GM18505 (cell line): Measurements from ENCODE around the gene IQSEC3.

Experiments
- ATAC-seq: cut with Tn5 transposase; IDR thresholded peaks from one replicate; pipeline ENCODE4 v1.9.1; 2021; ENCODE audit not compliant: unreplicated experiment
- POLR2A ChIP-seq: IDR thresholded peaks from 4 replicates; pipeline ENCODE4 v1.6.1; 2011; ENCODE audit warnings: borderline replicate concordance; ENCODE audit not compliant: insufficient read depth, insufficient read length; ENCODE audit errors: extremely low read depth

Gene IQSEC3

DNA sequence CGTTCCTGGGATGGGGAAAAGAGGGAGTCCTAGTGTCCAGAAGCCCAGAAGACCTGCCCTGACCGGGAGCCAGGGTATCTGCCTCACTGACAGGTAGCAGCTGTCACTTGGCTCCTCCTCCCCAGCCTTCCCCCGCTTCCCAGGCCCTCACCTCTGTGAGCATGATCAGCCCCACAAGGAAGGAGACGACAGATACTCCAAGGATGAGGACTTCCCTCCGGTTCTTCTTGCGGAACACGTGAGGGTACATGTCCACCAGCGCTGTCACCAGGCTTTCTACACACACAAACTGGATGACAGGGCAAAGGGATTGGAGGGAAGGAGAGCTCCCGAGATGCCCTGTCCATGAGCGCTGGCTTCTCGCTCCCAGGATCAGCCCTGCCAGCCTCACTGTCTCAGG, 157.3 kb downstream of the IQSEC3 start:
- TF ChIP-seq POLR2A: no peak
- no peak for ATAC-seq

DNA sequence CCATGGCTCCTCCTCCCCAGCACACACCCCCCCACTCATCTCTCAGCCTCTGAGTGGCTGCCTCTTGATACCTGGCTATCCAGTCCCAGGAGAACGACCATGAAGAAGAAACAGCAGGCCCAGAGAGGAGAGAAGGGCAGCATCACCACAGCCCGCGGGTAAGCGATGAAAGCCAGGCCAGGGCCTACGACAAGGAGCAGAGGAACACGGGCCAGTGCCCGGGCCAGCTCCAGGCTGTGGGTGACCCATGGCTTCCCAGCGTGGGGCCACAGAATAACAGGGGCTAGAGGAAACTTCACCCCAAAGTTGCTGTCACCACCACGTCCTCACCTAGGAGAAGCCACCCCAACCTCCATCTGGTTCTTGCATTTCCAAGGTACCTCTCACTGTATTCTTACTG, 157.8 kb downstream of the IQSEC3 start:
- TF ChIP-seq POLR2A: no peak
- no peak for ATAC-seq

- TF ChIP-seq POLR2A: no peak
- ATAC-seq: no peak
Observed at GRCh38 chr12:225012-225411, 158.4 kb downstream of the IQSEC3 start.

DNA sequence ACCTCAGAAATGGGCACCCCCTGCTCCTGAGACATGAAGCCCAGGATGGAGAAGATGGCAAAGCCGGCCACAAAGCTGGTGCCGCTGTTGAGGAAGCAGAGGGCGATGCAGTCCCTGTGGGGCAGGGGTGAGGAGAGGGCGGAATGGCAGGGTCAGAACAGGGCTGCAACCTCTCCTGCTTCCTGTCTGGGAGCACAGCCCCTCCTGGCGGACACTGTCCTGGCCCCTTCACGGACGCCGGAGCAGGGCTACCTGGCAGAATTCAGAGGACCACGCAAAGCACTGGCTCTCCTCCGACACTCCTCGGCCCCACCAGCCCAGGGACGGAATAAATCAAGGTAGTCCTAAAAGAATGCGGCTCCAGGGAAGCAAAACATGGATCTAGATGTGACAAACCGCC, 159.8 kb downstream of the IQSEC3 start:
- ATAC-seq: no peak
- no peak for TF ChIP-seq POLR2A

DNA sequence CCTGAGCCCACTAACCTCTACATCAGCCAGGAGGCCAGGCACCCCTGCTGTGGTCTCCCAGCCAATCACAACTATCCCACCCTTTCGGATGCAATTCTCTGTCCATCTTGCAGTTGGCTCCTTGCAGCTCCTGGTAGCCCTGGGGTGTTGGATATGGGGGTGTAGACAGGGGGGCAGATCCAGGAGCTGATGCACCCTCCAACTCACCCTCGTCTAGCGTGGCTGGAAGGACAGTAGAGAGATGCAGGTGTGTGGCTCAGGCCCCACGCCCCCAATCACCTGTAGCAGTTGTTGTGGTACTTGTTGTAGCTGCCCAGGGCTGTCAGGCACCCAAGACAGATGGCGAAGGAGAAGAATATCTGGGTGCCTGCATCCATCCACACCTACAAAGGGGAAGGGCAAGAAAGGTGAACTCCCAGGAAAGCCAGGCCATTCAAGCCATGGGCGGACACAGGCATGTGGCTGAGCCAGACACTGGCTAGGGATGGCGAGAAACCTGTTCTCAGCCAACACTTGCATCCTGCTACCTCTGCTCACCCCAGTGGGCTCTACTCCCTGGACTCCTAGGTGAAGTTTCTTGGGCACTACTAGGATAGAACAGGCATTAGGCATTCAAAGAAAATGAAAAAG, 160.8 kb downstream of the IQSEC3 start:
- no peak for TF ChIP-seq POLR2A
- ATAC-seq: no peak
